GM21529 (cell line): ENCODE results near the gene ZDHHC24.
"Not testable (repeated sequence)": the region's sequence is repeated elsewhere in the genome, so short reads cannot be mapped to it uniquely, and the experiment has no call there.

Experiments
- ATAC-seq: cut with Tn5 transposase; IDR thresholded peaks from one replicate; pipeline ENCODE4 v1.9.1; 2021; ENCODE audit not compliant: unreplicated experiment

The ZDHHC24 gene

DNA sequence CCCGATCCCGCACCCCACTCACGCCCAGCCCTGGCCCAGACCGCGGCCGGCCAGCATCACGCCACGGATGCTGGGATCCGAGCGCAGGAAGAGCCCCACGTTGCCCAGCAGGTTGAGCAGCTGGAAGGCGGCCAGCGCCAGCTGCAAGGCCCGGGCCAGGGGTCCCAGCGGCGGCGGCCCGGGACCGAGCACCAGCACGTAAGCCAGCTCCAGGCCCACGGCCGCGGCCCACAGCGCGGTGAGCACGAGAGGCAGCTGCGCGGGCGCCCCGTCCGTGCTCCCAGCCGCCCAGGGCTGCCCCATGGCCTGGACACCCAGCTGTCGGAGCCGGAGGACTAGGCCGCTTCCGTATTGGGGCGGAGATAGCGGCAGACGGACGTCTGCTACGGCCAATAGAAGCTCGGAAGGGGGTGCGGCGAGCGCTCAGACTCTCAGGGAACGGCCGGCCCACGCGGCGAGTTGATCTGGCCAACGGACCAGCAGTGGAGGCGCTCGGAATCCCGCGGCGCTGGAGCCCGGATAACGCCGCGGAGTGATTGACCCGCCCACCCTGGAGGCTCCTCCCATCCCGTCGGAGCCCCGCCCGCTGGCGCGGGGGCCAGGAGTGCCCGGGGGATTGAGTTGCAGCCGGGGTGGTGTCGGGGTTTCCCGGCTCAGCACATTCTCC is at the start of gene ZDHHC24:
ZDHHC24 (minus strand) TSS at position 348 of the 667 bp plus-strand sequence; CDS start at position 303, 45 bp downstream.
- peak; percentile 88 for ATAC-seq

- no peak for ATAC-seq
Observed at GRCh38 chr11:66595245-66595904, 49.5 kb upstream of the ZDHHC24 start.

DNA sequence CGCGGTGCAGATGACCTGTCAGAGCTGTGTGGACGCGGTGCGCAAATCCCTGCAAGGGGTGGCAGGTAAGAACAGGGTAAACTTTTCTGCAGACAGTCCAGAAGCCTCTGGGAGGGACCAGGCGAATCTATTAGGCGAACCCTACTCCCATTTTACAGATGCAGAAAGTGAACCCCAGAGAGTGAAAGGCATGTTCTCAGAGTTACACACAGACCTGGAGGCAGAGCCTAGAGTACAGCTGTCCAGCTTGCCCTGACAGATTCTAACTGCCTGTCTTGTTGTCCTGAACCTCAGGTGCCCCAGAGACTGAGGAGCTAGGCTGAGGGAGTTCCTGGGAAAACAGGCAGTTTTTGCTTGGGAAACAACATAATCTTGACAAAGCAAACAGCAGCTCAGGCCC is 47.8 kb upstream of the ZDHHC24 start:
- no peak for ATAC-seq

DNA sequence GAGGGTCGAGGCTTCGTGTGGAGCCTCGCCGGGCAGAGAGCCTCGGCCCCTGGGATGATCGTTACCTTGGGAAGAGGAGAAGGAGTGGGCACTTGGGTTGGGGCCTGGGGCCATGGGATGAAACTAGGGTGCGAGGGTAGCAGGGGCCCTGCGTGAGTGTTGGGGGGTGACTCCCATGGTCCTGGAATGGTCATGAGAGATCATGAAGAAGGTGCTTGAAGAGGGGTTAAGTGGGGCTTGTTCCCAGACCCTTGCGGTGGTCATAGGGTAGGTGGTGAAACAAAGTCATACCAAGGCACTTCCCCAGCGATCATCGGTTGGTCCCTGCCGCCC is 47.4 kb upstream of the ZDHHC24 start:
- ATAC-seq: no peak

GRCh38 chr11:66592457-66593302 is 46.8 kb upstream of the ZDHHC24 start, which contains the start of the genes CCDC87 and CCS:
CCDC87 (minus strand) TSS chr11:66593063; CDS start chr11:66593015, 48 bp downstream.
CCS (plus strand) TSS chr11:66593185; CDS start chr11:66593262, 77 bp downstream.
- ATAC-seq: peak; percentile 92

DNA sequence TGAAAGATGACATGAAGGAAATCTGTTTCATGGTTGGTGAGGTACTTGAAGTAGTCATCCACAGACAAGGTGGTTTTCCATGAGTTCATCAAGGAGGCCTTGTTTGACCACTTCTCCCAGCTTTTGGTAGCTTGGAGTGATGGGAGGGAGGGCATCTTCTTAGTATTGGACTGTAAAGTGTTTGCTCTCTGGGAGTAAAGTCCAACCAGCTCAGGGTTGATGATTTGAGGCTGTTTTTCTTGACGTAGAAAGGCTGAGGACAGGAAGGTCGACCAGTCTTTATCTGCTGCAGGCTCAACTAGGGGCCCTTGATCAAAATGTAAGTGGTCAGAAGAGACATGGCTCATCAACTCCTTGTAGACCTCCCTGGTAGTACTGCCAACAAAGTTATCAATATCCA is 45.3 kb upstream of the ZDHHC24 start:
- no peak for ATAC-seq

DNA sequence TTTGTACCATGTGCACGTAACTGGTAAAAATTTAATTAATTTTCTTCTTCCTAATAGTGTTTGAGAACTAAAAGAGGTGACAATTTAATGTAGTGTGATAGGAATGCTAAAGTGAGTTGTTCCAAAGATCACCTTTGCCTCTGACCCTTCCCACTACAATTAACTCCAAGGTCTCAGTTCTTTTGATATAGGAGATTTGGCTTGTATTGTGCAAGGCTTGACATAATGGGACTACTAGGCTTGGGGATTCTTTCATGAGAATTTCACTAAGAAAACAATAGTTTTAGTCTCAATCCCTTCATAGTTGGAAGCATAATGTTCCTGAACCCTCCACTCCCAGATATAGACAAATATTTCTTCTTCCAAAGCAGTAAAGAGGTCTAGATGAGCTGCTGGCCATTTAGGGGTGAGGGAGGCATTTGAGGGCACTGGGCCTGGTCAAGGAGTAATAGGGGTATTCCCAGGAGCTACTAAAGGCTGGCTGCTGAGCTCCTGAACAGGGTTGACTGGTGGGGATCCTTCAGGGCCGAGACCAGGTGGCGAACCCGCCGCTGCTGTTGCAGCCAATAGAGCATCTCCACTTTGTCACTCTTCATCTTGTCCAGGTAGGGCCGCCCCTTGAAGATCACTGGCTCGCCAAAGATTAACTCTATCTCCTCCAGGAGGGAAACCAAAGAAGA is 44.3 kb upstream of the ZDHHC24 start:
- ATAC-seq: no peak

- ATAC-seq: not testable (repeated sequence)
Observed at GRCh38 chr11:66589315-66589714, 43.5 kb upstream of the ZDHHC24 start.

DNA sequence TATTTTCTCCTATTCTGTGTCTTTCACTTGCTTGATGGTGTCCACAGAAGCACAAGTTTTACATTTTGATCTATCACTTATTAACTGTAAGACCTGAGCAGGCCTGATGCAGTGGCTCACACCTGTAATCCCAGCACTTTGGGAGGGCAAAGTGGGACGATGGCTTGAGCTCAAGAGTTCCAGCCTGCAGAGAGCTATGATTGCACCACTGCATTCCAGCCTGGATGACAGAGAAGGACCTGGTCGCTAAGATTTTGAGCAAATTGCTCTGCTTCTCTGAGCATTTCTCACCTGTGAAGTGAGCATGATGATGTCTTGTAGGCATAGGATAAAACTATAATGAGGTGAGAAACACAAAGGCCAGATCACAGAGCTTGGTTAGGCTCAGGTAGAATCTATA is 40.3 kb upstream of the ZDHHC24 start:
- no peak for ATAC-seq

- not testable (repeated sequence) for ATAC-seq
Observed at GRCh38 chr11:66585447-66585846, 39.6 kb upstream of the ZDHHC24 start.

DNA sequence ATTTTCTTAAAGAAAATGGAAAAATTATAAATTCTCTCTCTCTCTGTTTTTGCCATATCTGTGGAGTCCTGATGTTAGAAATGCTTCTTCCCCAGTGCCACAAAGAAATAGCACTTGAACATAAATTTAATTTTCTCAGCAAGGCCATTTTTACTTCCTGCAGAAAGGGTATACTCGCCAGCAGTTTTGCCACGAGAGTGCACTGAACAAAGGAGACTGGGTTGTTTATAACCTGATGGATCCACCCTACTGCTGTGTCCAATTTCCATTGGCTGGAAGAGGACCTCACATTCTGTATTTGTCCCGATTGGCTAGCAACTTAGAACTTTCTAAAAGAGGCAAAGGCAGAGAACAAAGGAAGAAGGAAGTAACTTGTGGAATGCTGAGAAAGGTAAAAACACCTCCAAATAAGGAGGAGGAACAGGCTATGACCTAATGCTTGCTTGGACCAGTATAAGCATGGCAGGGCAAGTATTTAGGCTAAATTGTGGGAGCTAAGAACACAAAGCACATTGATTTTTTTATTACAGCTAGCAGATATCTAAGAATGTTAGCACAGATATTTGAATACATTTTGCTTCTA is 36.8 kb upstream of the ZDHHC24 start:
- ATAC-seq: not testable (repeated sequence)

DNA sequence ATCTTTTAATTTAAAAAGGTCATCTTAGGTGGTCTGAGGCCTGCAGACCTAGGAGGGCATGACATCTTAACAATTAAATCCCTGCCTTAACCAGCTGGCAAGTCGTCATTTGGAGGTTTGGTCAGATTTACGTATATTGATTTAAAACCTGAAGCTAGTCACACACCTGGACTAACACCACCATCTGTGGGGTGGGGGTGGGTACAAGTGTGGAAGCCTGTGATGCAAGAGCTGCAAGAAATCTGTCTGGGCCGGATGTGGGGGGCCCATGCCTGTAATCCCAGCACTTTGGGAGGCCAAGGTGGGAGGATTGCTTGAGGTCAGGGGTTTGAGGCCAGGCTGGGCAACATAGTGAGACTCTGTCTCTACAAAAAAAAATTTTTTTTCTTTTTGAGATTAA is 35.4 kb upstream of the ZDHHC24 start:
- ATAC-seq: no peak

DNA sequence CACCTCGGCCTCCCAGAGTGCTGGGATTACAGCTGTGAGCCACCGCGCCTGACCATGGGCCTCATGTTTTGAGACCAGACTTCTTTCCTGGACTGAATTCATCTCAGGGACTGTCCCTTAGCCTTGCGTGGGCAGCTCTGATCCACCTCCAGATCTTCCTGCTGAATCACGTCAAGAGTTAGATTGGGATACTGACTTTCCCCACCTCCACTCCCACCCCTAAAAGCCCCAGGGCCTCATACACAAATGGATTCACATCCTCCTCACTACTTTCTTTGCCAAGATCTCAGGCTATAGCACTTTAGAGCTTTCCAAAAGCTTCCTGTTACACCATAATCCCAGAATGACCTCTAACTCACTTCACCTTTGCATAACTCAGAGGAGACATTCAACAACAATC is 35.0 kb upstream of the ZDHHC24 start:
- ATAC-seq: no peak

DNA sequence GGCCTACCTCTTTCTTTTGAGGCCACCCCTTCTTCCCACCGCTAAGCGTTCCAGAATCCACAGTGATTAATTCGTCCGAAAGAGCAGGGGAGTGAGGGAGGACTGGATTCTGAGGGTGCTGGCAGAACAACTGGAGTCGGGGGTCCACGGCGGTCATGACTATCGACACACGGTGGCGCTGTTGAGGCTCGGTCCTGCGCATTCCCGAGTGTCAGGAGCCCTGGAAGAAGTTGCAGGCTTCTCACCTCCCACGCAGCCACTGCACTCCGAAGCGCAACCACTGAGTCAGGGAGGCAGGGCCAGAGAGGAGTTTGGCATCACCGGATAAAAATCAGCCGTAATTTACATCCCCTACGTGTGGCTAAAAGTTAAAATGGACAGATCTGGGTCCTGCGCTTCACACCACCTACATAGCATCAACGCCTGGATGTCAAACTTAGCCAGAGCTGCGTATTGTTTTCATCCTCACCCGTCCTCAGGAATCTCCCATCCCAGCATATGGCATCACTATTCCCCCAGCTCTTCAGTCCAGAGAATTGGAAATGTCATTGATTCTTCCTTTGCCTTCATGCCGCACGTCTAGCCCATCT is 33.3 kb upstream of the ZDHHC24 start:
- no peak for ATAC-seq

DNA sequence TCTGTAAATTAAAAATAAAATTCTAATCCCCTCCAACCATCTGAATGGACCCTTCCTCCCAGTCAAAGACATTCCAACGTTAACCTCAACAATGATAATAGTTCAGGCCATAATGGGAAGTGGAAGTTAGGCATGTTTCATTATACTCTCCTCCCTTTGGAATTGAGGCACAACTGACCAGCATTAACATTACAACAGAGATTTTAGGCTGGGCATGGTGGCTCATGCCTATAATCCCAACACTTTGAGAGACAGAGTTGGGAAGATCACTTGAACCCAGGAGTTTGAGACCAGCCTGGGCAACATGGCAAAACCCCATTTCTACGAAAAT is 25.0 kb upstream of the ZDHHC24 start:
- ATAC-seq: no peak

DNA sequence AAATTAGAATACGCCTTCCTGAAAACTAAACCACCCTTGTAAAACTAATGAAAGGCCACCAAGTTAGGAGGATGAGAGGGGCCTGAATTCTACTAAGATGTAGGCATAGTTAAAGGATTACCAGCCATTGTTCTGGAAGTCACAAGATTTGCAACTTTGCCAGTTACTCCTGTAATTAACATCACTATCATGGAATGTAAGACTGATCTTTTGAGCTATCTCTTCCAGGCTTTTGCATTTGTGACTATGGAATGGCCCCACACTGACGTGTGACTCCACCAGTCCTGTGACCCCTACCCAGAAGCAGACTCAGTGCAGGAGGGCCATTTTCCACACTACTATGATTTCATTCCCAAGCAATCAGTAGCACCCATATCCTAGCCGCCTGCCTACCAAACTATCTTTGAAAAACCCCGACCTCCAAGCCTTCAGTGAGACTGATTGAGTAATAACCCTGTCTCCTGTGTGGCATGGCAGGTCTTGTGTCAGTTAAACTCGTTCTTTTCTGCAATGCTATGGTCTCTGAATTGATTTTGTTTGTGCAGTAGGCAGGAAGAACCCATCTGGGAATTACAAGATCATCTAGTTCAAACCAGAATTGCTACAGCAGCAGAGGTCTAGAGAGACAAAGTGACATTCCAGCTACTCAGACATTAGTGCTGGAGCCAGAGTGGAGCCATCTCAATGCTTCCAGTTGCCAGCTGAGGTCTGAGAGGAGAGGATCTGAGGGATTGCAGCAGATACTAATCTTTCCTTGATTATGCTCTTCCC is 24.4 kb upstream of the ZDHHC24 start:
- no peak for ATAC-seq

DNA sequence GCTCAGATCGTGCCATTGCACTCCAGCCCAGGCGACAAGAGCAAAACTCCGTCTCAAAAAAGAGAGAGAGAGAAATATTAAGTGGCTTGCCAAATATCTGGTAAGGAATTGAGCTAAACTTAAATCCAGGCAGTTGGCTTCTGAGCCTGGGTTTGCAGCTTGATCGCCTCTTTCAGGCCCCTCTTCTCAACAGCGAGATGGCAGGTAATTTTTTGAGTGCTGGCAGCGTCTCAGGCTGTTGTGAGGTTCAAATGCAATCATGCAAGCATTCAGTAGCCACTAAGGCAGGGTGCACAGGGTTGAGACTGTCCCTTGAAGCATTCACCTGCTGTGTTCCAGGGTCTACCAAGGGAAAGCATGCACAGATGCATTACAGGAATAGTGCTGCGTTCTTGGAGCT is 23.2 kb upstream of the ZDHHC24 start:
- no peak for ATAC-seq

- no peak for ATAC-seq
Observed at GRCh38 chr11:66568124-66568916, 22.5 kb upstream of the ZDHHC24 start, which contains the start of gene CTSF. CTSF (minus strand) TSS chr11:66568606; CDS start chr11:66568486, 120 bp downstream.

- no peak for ATAC-seq
Observed at GRCh38 chr11:66567787-66568123, 21.9 kb upstream of the ZDHHC24 start.
